HG03558 (cell line): ENCODE data around the gene PRTFDC1.
"Not testable (repeated sequence)": the region's sequence is repeated elsewhere in the genome, so short reads cannot be mapped to it uniquely, and the experiment has no call there.

Experiments
- ATAC-seq: cut with Tn5 transposase; IDR thresholded peaks from one replicate; pipeline ENCODE4 v1.9.1; 2021; ENCODE audit warnings: moderate number of reproducible peaks; ENCODE audit not compliant: unreplicated experiment; ENCODE audit errors: extremely low read depth

The PRTFDC1 gene

GRCh38 chr10:24966962-24967481, 14.6 kb upstream of the PRTFDC1 start:
- no peak for ATAC-seq

DNA sequence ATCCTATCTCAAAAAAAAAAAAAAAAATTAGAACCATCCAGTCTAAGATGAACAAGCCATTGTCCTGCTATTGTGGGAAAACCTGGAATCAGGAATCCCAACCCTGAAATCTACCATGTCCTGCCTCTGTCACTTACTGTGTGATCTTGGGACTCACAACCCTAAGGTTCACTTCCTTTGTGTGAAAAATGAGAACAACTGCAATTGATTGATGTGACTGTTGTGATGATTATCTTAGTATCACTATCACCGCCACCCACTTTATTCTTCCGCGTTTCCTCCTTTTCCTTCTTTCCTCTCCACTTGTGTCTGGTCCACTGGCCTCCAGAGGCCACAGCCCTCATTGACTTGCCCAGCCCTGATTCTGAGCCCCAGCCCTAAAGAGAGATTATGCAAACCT, 12.6 kb upstream of the PRTFDC1 start:
- ATAC-seq: no peak

DNA sequence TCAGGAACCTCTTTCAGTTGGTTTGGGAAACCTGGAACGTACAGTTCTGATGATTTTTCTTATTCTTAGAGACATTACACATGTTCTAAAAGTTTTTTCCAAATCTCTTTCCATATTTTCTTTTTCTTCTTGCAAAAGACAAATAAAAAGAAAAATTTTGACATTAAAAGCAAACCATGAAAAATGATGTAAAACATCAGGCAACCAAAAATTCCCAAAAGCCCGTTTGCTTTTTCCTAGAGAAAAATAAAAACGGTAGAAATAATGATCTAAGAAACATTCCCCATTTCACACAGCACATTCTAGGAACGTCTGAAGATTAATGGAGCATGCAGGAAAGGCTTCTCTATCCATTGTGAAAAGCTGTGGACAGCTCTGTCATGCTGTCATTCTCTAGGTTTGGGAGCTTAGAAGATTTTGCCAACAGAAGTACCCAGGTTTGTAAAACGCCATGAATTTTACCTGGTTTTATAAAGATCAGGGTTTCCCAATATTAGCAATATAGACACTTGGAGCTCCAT, 11.2 kb upstream of the PRTFDC1 start:
- ATAC-seq: no peak

DNA sequence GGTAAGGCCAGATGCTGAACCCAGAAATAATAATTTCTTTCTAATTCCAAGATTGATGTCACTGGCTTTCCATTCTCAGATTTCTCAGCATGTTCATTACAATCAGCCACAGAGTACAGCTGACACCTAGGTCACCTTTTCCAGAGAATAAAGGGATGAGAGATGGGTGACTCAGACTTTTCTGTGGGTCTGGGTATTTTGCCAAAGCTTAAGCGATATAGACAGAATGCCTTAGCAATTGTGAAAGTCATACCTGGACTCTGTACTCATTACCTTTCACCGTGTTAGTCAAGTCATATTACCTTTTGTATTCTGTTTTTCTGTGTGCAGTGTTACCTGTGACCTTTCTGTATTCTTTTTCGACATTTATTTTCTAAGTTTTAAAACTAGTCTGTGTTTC, 10.6 kb upstream of the PRTFDC1 start:
- no peak for ATAC-seq

- no peak for ATAC-seq
Measured at GRCh38 chr10:24961582-24961981, 9.2 kb upstream of the PRTFDC1 start.

- no peak for ATAC-seq
Measured at GRCh38 chr10:24959382-24959730, 7.0 kb upstream of the PRTFDC1 start.

DNA sequence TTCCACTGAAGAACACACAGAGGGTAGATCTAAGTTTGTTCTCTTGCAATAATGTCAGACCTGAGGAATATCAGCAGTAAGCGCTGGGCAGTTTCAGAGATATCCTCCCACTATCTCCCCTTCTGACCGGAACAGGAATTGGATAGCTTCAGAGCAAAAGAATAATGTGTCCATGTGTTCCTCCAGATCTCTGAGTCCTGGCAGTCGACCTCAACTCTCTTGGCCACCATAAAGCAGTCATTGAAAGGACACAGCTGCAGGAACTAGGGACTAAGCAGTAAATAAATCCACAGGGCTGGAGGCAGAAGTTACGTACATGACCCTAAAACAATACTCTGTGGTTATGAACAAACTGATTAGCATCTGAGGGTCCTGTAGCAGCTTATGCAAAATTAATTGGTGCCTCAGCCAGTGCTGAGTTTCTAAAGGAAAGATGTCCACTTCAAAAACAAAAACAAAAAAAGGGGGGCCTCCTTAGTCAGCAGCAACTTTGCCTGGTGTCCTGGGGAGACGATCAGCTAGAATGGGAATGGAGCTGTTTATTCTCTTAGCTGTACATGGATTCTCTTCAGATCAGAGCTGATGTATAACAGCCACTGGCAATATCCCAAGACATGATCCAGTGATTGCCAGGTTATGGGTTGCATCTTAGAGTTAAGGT, 6.4 kb upstream of the PRTFDC1 start:
- ATAC-seq: no peak

GRCh38 chr10:24958091-24958720, 5.8 kb upstream of the PRTFDC1 start:
- no peak for ATAC-seq

- not testable (repeated sequence) for ATAC-seq
Measured at GRCh38 chr10:24957624-24958051, 5.2 kb upstream of the PRTFDC1 start.

GRCh38 chr10:24953675-24954074, 1.3 kb upstream of the PRTFDC1 start:
- no peak for ATAC-seq

DNA sequence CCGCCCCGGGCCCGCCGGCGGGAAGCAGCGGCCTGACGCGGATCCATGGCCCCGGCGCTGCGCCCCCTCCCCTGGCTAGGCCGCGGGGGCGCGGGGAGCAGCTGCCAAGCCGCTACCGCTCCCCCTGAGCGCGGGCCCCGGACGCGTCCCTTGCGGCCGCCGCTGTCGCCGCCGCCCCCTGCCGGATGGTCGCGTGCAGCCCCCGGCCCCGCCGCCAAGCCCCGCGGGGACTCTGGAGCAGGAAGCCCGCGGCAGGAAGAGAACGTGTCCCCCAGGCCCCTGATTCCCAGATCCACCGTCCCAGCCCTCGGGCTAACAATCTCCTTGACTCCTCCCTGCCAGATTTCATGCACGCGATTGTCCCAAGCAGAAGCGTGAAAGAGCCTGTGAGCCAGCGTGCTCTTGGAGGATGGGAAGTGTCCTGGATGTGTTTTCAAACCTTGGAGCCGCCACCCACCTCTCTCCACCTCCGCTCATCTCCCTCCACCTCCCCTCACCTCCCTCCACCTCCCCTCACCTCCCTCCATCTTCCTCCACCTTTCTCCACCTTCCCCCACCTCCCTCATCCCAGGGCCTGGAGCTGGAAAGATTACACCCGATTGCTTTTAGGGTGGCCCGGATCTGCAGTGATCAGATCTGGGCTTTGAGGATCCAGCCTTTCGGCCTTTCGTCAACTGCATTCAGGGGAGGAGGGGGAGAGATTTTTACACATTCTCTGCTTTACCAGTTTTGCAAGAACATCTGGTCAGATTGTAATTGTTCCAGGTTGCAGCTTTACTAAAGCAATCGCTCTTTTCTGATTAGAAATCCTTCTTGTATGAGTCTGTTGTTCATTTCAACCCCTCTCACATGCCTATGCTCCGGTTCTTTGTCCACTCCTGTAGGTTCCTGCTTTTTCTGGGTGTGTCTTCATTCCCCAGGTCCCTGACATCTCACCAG, 570 bp upstream of the PRTFDC1 start:
- ATAC-seq: no peak

GRCh38 chr10:24951201-24952142, 934 bp downstream of the PRTFDC1 start:
- no peak for ATAC-seq

GRCh38 chr10:24950439-24950838, 2.0 kb downstream of the PRTFDC1 start:
- ATAC-seq: no peak

DNA sequence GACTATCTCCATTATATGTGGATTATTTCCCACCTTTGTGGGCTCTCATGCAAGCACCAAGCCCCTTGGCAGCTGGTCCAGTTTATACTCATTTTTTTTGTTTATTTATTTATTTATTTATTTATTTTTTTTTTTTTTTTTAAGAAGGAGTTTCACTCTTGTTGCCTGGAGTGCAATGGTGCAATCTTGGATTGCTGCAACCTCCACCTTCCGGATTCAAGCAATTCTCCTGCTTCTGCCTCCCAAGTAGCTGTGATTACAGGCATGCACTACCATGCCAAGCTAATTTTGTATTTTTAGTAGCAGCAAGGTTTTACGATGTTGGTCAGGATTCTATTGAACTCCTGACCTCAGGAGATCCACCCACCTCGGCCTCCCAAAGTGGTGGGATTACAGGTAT, 2.8 kb downstream of the PRTFDC1 start:
- ATAC-seq: no peak

DNA sequence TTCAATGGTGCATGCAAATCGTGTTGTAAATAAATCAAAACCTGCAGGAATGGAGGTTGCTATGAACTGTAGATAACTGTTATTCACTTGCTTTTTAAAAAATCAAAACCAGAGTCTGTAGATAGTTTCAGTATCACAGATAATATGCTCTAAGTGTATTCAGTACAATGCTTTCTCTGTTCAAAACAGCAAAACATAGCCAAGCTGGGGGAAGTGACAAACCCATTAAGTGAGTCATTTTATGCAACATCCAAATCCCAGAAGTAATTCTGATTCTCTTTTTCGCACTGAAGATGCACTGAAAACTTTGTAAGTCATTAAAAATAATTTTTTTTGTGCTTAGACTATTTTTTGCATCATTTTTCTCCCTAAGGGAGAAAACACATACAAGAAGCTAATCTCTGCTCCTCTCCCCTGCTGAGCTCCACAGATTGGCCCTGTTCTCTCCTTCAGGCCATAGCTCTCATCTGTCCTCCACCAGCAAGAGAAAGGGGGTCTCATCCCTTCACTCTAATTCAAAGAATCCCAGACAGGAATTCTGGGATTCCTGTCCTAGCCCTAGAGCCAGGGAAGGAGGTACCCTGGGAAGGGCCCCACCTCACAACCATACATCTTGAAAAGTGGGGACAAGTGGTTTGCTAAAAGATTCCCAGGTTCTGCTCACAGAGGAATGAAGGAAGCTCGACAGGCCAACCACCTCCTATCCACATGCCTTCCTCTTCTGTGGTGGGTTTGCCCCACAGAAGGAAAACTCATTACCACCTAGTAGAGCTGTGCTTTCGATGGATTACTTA, 4.9 kb downstream of the PRTFDC1 start:
- peak; percentile 70 for ATAC-seq

- no peak for ATAC-seq
Measured at GRCh38 chr10:24944512-24945255, 7.7 kb downstream of the PRTFDC1 start.

GRCh38 chr10:24938525-24938924, 13.9 kb downstream of the PRTFDC1 start:
- ATAC-seq: no peak

DNA sequence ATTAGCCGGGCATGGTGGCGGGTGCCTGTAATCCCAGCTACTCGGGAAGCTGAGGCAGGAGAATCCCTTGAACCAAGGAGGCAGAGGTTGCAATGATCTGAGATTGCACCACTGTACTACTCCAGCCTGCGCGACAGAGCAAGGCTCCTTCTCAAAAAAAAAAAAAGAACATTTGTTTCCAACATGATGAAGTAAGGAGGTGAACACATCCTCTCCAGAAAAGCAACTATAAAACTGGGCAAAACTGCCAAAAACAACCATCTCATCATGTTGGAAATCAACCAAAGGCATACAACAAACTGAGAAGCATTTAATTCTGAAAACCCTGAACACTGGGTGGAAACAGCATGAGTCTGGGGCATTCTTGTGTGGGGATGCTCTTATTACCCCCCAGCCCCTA, 14.3 kb downstream of the PRTFDC1 start:
- no peak for ATAC-seq
